Stimulated activated CD4-positive, alpha-beta T cell treated with anti-CD3 and anti-CD28 coated beads, Interleukin-4, amount 100 ng/mL, for 1 hour (primary cell): ENCODE results near the gene ALKBH1.
"Not testable (repeated sequence)": the region's sequence is repeated elsewhere in the genome, so short reads cannot be mapped to it uniquely, and the experiment has no call there.

Source experiments
- DNase-seq: peaks from one replicate; pipeline ENCODE4 v3.0.0-alpha.2; 2020

Gene ALKBH1, protein sequence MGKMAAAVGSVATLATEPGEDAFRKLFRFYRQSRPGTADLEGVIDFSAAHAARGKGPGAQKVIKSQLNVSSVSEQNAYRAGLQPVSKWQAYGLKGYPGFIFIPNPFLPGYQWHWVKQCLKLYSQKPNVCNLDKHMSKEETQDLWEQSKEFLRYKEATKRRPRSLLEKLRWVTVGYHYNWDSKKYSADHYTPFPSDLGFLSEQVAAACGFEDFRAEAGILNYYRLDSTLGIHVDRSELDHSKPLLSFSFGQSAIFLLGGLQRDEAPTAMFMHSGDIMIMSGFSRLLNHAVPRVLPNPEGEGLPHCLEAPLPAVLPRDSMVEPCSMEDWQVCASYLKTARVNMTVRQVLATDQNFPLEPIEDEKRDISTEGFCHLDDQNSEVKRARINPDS

DNA sequence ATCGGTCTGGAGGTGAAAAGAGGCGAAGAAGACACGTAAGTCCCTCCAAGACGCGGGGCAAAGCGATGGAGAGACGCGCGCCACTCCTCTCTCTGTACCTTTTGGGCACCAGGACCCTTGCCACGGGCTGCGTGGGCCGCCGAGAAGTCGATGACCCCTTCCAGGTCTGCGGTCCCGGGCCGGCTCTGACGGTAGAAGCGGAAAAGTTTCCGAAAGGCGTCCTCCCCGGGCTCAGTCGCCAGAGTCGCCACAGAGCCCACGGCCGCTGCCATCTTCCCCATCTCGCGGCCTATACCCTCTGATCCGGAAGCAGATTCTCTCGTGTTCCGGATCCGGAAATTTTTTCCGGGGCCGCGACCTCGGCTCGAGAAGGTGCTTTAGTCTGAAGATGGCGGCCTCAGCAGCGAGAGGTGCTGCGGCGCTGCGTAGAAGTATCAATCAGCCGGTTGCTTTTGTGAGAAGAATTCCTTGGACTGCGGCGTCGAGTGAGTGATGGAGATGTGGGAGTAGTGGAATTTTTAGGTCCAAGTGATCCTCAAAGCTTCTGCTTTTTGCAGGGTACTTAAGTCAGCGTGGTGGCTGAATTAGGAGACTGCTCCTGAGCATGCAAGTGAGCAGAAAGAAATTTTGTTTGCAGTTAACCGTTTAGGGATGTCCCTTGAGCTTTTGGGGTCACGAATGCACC lies at the start of gene ALKBH1, which contains the start of gene SLIRP:
ALKBH1 (minus strand) TSS at position 300 of the 685 bp plus-strand sequence; CDS start at position 281, 19 bp downstream.
SLIRP (plus strand) TSS at position 380 of the 685 bp plus-strand sequence; CDS start at position 389, 9 bp downstream.
- peak; percentile 84 for DNase-seq

DNA sequence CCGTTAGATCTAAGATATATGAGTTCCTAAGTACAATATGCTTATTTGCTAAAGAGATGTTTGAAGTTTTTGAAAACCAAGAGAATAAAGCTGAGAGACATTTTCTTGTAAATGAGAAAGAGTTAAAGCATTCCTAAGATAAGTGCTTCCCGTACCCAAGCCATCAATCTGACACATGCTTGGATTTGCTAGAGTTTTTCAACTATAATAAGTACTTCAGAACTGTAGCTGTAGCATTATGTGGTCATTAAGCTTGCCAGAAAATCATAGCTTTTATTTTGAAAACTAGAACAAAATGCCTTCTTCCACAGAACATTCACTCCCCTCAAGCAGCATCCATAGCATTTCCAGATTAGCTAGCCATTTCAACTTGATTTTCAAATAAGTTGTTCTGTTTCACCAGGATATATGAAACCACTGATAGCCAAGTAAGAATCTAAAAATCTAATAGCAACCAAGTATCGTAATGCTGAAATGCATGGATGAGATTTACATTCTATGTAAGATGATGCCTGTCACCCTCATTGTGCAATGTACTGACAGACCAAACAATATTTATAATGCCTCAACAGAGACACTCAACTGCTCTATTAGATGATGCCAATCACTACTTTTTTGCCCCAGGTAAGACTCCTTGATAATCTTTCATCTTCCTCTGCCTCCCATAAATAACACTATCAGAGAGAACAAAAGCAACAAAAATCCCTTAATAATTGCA lies 45.1 kb upstream of the ALKBH1 start:
- no peak for DNase-seq

DNA sequence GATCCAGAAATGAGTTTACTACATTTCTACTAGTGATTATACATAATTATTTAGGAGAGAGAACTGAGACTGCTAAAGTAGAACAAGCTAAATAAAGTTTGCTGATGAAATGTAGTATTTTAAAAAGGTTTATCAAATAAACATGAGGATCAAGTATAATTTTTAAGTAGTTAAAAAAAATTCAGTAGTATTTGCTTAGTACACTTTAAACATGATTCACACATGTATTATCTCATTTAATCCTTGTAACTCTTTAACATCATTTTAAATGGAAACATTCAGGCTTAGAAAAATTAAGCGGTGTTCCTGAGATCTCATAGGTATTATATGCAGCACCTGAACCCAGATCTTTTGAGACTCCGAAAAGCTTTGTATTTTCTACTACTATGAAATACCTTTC lies 44.4 kb upstream of the ALKBH1 start:
- no peak for DNase-seq

- DNase-seq, result not testable (repeated sequence)
These were observed 39.6 kb upstream of the ALKBH1 start for GRCh38 chr14:77747425-77747824.

DNA sequence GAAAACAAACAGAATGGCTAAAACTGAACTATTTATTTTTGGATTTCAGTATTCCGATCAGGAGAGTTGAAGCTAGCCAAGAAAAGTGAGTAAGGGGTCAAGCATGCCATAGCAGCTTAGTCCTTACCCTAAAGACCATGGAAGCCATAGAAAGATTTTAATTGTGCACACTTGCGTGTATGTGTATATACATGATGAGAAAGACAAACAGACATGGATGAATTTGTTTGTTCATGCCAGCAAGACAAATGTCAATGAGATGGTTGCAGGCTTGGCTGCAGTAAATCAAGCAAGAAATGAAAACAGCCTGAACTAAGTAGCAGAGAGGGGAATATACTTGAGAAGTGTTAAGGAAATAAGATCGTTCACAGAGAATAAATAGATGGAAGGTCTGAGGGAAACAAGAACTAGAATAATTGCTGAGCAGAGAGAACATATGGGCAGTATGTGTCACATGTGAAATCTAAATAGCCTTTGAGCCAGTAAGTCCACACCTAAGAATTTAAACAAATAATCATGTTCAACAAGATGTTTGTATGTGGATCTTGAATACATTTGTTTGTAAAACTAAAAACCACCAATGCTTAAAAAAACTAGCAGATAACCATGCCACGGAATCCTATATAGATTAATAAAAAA lies 38.4 kb upstream of the ALKBH1 start:
- no peak for DNase-seq

GRCh38 chr14:77741438-77741837 lies 33.6 kb upstream of the ALKBH1 start:
- no peak for DNase-seq

- DNase-seq, result no peak
These were observed 30.9 kb upstream of the ALKBH1 start for GRCh38 chr14:77738559-77739250.

- no peak for DNase-seq
These were observed 23.2 kb upstream of the ALKBH1 start for GRCh38 chr14:77730976-77731497.

DNA sequence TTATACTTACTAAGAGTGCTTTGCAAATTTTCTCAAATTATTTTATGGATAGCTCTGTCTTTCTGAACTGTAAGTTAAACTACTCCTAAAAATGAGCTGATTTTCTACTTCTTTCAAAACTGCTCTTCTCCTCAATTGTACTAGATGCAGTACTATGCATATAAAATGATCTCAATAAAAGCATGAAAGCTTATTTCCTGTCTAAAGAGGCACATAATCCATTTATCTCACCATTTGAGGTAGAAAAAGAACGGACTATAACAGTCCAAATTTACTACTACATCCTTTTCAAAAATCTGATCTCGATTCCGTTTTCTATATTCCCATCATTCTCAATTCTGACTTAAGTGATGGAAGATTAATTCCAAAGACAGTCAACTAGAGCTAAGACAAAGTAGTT lies 14.5 kb upstream of the ALKBH1 start:
- no peak for DNase-seq

- no peak for DNase-seq
These were observed 13.6 kb upstream of the ALKBH1 start for GRCh38 chr14:77721437-77721836.

DNA sequence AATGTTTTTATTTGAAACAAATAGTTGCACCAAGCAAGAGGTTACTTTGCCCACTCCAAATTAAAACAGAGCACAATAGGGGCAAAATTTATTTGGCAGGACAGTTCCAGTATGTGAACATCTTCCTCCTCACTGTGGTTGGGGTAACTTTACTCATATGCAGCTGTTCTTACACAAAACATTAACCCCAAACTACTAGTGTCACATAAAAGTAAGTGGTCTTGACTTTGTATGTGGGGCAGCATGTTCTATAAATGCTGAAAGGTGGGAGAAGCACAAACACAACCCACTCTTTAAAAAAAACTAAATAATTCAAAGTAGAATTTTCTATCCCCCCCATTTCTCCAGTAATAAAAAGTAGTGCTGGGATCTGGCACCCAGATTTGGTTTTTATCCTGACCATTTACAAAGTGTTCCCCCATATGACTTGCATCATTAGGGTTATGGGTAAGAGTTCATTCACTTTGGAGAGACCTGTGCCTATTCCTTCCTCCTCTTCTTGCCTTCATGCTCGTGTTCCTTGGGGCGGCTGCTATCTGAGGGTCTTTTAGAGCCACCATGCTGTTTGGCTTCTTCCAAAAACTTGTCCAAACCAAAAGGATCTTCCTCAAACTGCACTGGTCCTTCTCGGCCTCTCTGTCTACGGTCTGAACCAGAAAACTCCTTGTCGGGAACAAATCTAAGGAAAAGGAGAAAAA lies 9.9 kb upstream of the ALKBH1 start:
- no peak for DNase-seq

- no peak for DNase-seq
These were observed 7.1 kb upstream of the ALKBH1 start for GRCh38 chr14:77714926-77715325.

- DNase-seq, result no peak
These were observed 2.5 kb upstream of the ALKBH1 start for GRCh38 chr14:77710364-77710763.

- no peak for DNase-seq
These were observed 1.6 kb upstream of the ALKBH1 start for GRCh38 chr14:77709412-77709811.

DNA sequence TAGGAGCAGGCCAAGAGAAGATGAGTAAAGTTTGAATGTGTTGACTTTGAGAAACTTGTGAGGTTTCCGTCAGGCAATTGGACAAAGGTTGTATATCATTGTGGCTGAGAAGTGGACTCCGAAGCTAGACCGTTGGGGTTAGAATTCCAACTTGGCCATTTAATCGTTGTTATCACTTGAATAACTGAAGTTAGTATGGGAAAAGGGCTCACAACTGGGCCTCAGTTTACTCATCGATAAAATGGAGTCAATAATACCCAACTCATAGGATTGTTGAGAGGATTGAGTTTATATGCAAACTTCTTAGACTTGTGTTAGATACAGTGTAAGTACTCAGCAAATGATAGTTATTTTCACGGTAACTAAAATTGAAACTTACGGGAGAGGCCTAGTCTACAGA lies 926 bp upstream of the ALKBH1 start:
- no peak for DNase-seq

GRCh38 chr14:77707355-77707723 lies 484 bp downstream of the ALKBH1 start:
- DNase-seq, result no peak

- DNase-seq, result no peak
These were observed 16.6 kb downstream of the ALKBH1 start for GRCh38 chr14:77691259-77691658.

- no peak for DNase-seq
These were observed 25.7 kb downstream of the ALKBH1 start for GRCh38 chr14:77682158-77682553.

- no peak for DNase-seq
These were observed 26.3 kb downstream of the ALKBH1 start for GRCh38 chr14:77681196-77682157.

GRCh38 chr14:77674931-77675330 lies 32.9 kb downstream of the ALKBH1 start:
- DNase-seq, result no peak
